ENCODE measurements around the gene SMURF1. TPM values are rescaled to one million over a fixed set of nuclear protein-coding genes. Genes with fewer than 3 reads are reported as not detected.

The SMURF1 gene
- total RNA-seq, 1 donor from 2014 or later, result 34.4 TPM

GRCh38 chr7:98988641-98989040 is 155.3 kb downstream of the SMURF1 start:
- H3K27me3 Mint-ChIP-seq (ENCODE audit: low read depth), result no peaks in the 10 kb centered on the region
- H3K9me3 Mint-ChIP-seq, result peaks cover 21% of the 10 kb centered on the region
- H3K27ac Mint-ChIP-seq, result no peak overlapping the region
- H3K4me3 Mint-ChIP-seq, result no peak overlapping the region
- no peak for TF ChIP-seq CTCF (IDR thresholded peaks at IDR 0.05; ENCODE audit: unreplicated experiment)
- peaks cover 76% of the 10 kb centered on the region for H3K36me3 Mint-ChIP-seq
- no peak for DNase-seq (ENCODE audit: low spot score in 2 of 2, unreplicated experiment in 2 of 2)
- no peaks in the 10 kb centered on the region for H3K4me1 Mint-ChIP-seq

- no peak for DNase-seq (ENCODE audit: low spot score in 2 of 2, unreplicated experiment in 2 of 2)
- Mint-ChIP-seq H3K36me3 (peaks cover 78% of the 10 kb centered on the region), H3K4me1 (no peaks in the 10 kb centered on the region), H3K27me3 (ENCODE audit: low read depth) (no peaks in the 10 kb centered on the region), H3K4me3 (no peak overlapping the region), H3K27ac (no peak overlapping the region), H3K9me3 (peaks cover 21% of the 10 kb centered on the region)
- no peak for TF ChIP-seq CTCF (IDR thresholded peaks at IDR 0.05; ENCODE audit: unreplicated experiment)
Observed at GRCh38 chr7:98985945-98986344, 158.0 kb downstream of the SMURF1 start.

- Mint-ChIP-seq H3K4me3 (no peak overlapping the region), H3K36me3 (peaks cover 80% of the 10 kb centered on the region)
Observed at GRCh38 chr7:98985406-98985805, 158.5 kb downstream of the SMURF1 start.

GRCh38 chr7:98984126-98984525 is 159.8 kb downstream of the SMURF1 start:
- Mint-ChIP-seq H3K27ac (no peak overlapping the region), H3K4me3 (no peak overlapping the region), H3K36me3 (peaks cover 82% of the 10 kb centered on the region), H3K4me1 (no peaks in the 10 kb centered on the region), H3K27me3 (ENCODE audit: low read depth) (no peaks in the 10 kb centered on the region), H3K9me3 (peaks cover 21% of the 10 kb centered on the region)
- TF ChIP-seq CTCF (IDR thresholded peaks at IDR 0.05; ENCODE audit: unreplicated experiment), result no peak
- no peak for DNase-seq (ENCODE audit: low spot score in 2 of 2, unreplicated experiment in 2 of 2)

More at GRCh38 chr7:98985406-98985805, 158.5 kb downstream of the SMURF1 start:
- Mint-ChIP-seq H3K9me3 (peaks cover 21% of the 10 kb centered on the region), H3K27me3 (ENCODE audit: low read depth) (no peaks in the 10 kb centered on the region), H3K4me1 (no peaks in the 10 kb centered on the region), H3K27ac (no peak overlapping the region)
- no peak for TF ChIP-seq CTCF (IDR thresholded peaks at IDR 0.05; ENCODE audit: unreplicated experiment)
- DNase-seq (ENCODE audit: low spot score in 2 of 2, unreplicated experiment in 2 of 2), result no peak

- no peak for DNase-seq (ENCODE audit: low spot score in 2 of 2, unreplicated experiment in 2 of 2)
- Mint-ChIP-seq H3K27ac (no peak overlapping the region), H3K9me3 (peaks cover 21% of the 10 kb centered on the region), H3K36me3 (peaks cover 72% of the 10 kb centered on the region), H3K27me3 (ENCODE audit: low read depth) (no peaks in the 10 kb centered on the region), H3K4me1 (no peaks in the 10 kb centered on the region), H3K4me3 (no peak overlapping the region)
- TF ChIP-seq CTCF (IDR thresholded peaks at IDR 0.05; ENCODE audit: unreplicated experiment), result no peak
Observed at GRCh38 chr7:98982686-98983085, 161.2 kb downstream of the SMURF1 start.

- no peak for DNase-seq (ENCODE audit: low spot score in 2 of 2, unreplicated experiment in 2 of 2)
- no peak overlapping the region for H3K4me3 Mint-ChIP-seq
- no peaks in the 10 kb centered on the region for H3K4me1 Mint-ChIP-seq
- H3K27me3 Mint-ChIP-seq (ENCODE audit: low read depth), result no peaks in the 10 kb centered on the region
- no peak overlapping the region for H3K27ac Mint-ChIP-seq
- H3K36me3 Mint-ChIP-seq, result peaks cover 67% of the 10 kb centered on the region
- peaks cover 15% of the 10 kb centered on the region for H3K9me3 Mint-ChIP-seq
- no peak for TF ChIP-seq CTCF (IDR thresholded peaks at IDR 0.05; ENCODE audit: unreplicated experiment)
Observed at GRCh38 chr7:98981701-98982100, 162.2 kb downstream of the SMURF1 start.
